ENCODE data around the gene TNNI2. TPM values are rescaled to one million over a fixed set of nuclear protein-coding genes. Genes with fewer than 3 reads are reported as not detected.
"Not testable (repeated sequence)": the region's sequence is repeated elsewhere in the genome, so short reads cannot be mapped to it uniquely, and the experiment has no call there.

Gene TNNI2
- total and polyA plus RNA-seq, 5 donors, result not detected

DNA sequence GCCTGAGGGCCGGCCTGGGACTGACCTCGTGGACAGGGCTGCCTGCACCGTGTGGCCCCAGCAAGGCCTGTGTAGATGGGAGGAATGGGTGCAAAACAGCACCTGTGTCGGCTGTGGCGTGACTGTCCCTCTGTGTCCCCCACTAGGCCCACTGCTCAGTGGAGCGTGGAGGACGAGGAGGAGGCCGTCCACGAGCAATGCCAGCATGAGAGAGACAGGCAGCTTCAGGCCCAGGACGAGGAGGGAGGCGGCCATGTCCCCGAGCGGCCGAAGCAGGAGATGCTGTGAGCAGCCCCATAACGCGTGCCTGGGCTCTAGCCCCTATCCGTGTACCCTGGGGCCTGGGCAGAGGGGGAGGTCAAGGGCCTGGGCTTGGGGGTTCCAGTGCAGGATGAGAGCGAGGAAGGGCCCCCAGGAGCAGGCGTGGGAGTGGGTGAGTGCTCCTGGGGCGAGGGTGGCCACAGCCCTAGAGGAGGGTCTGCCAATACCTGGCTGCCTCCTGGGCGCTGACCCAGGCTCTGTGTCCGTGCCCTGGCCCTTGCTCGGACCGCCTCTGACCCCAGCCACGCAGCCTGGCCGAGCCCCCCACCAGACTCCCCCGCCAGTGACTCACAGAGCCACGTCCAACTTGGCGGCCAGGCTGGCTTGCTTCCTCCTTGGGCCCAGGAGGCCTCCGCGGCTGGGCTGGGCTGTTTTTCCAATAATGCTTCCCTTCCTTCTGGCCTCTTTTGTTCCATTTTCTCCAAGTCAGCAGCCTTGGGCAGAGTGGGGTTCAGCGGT lies 41.4 kb downstream of the TNNI2 start:
- Histone ChIP-seq H3K27me3 (ENCODE audit: control insufficient read depth, insufficient read depth) (no peaks in the 10 kb centered on the region), H3K27ac (ENCODE audit: low read length) (peak overlapping the region; percentile 79), H3K4me3 (ENCODE audit: low read length) (no peak overlapping the region), H3K4me1 (ENCODE audit: control insufficient read depth, insufficient read depth, low read length) (peaks cover 7% of the 10 kb centered on the region), H3K9me3 (ENCODE audit: control insufficient read depth, low read length) (no peaks in the 10 kb centered on the region)
- intact Hi-C loops (cut with DNase I), result loop anchor here in 3 of 4 donors (5.0 kb wide), 3 partner anchors 37 to 272 kb away; partner anchors contain the start of gene TNNT3 (in 2 of the 3)
- ATAC-seq (peak; percentile 77 to 81), DNase-seq (peak; percentile 88 to 95 (median 95))
- whole genome bisulfite sequencing, result 58% methylated on average over 32 of the region's 32 CpGs

DNA sequence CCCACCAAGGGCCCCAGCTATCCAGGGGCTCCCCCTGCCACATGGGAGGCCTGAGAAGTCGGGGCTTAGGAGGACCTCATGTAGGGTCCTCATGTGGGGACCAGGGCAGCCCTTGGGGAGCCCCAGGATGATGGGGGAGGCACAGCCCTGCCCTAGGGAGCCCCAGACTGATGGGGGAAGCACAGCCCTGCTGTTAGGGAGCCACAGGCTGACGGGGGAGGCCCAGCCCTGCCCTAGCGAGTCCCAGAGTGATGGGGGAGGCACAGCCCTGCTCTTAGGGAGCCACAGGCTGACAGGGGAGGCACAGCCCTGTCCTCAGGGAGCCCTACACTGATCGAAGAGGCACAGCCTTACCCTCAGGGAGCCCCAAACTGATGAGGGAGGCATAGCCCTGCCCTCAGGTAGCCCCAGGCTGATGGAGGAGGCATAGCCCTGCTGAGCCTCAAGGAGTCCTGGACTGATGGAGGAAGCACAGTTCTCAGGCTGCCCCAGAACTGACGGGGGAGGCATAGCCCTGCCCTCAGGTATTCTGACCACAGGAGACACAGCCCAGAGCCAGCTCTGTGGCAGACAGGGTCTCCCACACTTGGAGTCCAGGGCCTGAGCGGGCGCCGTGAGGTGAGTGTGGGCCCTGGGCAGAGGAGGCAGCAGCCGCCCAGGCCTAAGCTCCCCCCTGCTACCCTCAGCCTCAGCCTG lies 42.1 kb downstream of the TNNI2 start:
- H3K27ac ChIP-seq (ENCODE audit: low read length), result peak overlapping the region; percentile 79
- H3K4me3 ChIP-seq (ENCODE audit: low read length), result no peak overlapping the region
- H3K9me3 ChIP-seq (ENCODE audit: control insufficient read depth, low read length), result no peaks in the 10 kb centered on the region
- ATAC-seq, result peak; percentile 1 to 3
- intact Hi-C loops (cut with DNase I), result loop anchor here in 3 of 4 donors (5.0 kb wide), 3 partner anchors 36 to 271 kb away; partner anchors contain the start of gene TNNT3 (in 2 of the 3)
- no peak for DNase-seq
- no peaks in the 10 kb centered on the region for H3K27me3 ChIP-seq (ENCODE audit: control insufficient read depth, insufficient read depth)
- H3K4me1 ChIP-seq (ENCODE audit: control insufficient read depth, insufficient read depth, low read length), result peaks cover 7% of the 10 kb centered on the region
- 61% methylated on average over 9 of the region's 9 CpGs for WGBS

DNA sequence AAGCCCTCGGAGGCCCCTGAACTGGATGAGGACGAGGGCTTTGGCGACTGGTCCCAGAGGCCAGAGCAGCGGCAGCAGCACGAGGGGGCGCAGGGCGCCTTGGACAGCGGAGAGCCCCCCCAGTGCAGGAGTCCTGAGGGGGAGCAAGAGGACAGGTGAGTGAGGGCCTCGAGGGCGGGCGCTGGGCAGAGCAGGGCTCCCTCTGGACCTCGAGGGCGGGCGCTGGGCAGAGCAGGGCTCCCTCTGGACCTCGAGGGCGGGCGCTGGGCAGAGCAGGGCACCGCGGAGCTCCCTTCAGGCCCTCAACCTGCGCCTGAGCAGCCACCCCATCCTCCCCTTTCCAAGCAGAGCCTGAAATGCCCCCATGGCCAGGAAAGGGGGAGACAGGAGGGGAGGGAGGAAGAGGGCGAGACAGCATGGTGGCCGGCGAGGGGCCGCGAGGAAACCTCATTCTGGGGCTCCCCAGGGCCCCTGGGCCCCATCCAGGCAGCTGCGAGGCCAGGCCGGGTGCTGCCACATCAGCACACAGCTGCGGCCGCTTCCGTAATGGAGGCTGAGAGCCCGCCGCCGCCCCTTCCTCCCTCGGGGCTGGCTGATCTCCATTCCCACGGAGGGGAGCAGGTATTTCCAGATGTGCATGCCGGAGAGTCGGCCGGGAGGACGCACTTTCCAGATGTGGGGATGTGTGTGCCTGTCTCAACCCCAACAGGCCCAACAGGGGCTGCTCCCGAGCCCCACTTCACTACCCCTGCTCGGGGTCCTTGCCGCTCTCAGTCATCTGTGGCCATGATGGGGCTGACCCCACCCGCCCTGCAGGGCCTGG lies 42.9 kb downstream of the TNNI2 start:
- WGBS, result 55% methylated on average over 43 of the region's 43 CpGs
- no peaks in the 10 kb centered on the region for H3K27me3 ChIP-seq (ENCODE audit: control insufficient read depth, insufficient read depth)
- intact Hi-C loops (cut with DNase I), result loop anchor here in 3 of 4 donors (5.0 kb wide), 3 partner anchors 36 to 271 kb away; partner anchors contain the start of gene TNNT3 (in 2 of the 3)
- H3K9me3 ChIP-seq (ENCODE audit: control insufficient read depth, low read length), result no peaks in the 10 kb centered on the region
- peaks cover 7% of the 10 kb centered on the region for H3K4me1 ChIP-seq (ENCODE audit: control insufficient read depth, insufficient read depth, low read length)
- ATAC-seq (peak; percentile 1 to 17), DNase-seq (peak; percentile 49 to 80 (median 73))
- H3K27ac ChIP-seq (ENCODE audit: low read length), result peak overlapping the region; percentile 79
- H3K4me3 ChIP-seq (ENCODE audit: low read length), result no peak overlapping the region

DNA sequence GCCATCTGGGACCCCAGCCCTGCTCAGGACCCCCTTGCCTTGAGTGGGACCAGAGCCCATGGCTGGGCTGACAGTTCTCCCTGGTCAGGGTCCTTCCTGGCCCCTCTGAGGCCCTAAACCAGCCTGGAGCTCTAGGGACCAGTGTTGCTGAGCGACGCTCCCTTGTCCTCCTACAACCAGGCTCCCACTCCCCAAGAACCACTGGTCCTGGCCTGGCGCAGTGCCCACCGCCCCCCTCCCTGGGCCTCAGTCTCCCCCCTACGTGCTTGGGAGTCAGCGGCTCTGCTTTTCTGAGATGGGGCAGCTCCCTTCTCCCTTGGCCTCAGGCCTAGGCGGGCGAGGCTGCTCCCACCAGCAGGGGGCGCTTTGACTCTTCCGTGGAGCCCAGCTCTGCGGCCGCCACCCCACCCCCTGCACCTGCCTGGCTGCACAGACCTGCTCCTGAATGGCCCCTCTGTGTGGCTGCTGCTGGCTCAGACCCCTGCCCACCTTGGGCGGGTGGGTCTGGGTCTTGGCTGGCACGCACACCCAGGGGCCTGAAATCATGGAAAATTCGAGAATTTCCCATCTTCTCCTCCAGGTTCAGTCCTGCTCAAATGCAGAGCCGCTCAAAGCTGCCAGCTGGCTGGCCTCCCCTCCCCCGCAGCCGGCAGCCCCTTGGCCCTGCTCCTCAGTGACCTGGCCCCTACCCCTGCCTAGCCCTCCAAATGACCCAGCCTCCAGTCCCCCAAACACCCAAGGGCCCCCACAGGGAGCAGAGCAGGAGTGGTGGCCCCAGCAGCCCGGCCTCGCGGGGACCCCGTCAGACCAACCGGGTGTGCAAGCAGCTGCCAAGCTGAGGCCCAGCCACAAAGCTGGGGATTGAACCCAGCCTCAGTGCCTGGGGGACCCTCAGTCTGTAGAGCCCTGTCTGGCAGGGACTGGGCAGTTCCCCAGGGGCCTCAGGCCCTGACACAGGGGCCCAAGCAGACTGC lies 43.8 kb downstream of the TNNI2 start:
- intact Hi-C loops (cut with DNase I), result loop anchor here in 3 of 4 donors (5.0 kb wide), 3 partner anchors 35 to 270 kb away; partner anchors contain the start of gene TNNT3 (in 2 of the 3)
- no peaks in the 10 kb centered on the region for H3K27me3 ChIP-seq (ENCODE audit: control insufficient read depth, insufficient read depth)
- no peaks in the 10 kb centered on the region for H3K9me3 ChIP-seq (ENCODE audit: control insufficient read depth, low read length)
- H3K4me3 ChIP-seq (ENCODE audit: low read length), result no peak overlapping the region
- 31% methylated on average over 23 of the region's 23 CpGs for WGBS
- peak overlapping the region; percentile 50 for H3K27ac ChIP-seq (ENCODE audit: low read length)
- peaks cover 6% of the 10 kb centered on the region for H3K4me1 ChIP-seq (ENCODE audit: control insufficient read depth, insufficient read depth, low read length)
- ATAC-seq (peak; percentile 75 to 82), DNase-seq (peak; percentile 85 to 95 (median 95))

DNA sequence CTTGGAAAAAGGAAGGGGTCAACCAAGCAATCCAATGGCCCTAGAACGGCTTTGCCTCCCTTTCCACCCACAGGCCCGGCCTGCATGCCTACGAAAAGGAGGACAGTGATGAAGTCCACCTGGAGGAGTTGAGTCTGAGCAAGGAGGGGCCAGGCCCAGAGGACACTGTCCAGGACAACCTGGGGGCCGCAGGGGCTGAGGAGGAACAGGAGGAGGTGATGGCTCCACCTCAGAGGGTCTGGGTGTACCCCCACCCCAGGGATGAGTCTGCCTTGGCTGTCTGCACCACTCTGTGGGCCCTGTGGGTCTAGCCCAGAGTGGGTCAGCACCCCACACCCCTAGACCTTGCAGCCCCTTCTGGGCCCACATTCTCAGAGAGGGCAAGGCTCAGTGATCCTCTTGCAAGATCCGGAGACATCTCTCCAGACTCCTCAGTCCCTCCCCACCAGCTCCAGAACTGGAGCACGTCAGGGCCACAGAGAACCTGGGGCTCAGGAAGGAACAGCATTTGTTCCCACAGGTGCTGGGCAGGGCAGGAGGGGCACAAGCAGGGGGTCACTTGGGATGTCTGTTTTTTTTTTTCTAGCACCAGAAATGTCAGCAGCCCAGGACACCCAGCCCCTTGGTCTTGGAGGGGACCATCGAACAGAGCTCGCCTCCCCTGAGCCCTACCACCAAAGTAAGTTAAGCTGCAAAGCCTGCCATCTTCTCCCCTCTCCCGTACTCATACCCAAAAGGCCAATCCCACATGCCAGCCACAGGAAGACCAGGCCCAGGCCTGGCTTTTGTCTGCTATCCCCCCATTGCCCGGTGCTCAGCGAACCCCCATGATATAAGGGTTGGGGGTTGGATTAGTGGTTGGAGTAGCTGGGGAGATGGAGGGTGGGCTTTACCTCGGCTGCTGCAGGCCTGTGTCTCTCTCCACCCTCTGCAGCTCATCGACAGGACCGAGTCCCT lies 44.8 kb downstream of the TNNI2 start:
- 88% methylated on average over 14 of the region's 14 CpGs for WGBS
- Histone ChIP-seq H3K27me3 (ENCODE audit: control insufficient read depth, insufficient read depth) (no peaks in the 10 kb centered on the region), H3K4me3 (ENCODE audit: low read length) (no peak overlapping the region), H3K9me3 (ENCODE audit: control insufficient read depth, low read length) (no peaks in the 10 kb centered on the region), H3K27ac (ENCODE audit: low read length) (no peak overlapping the region), H3K4me1 (ENCODE audit: control insufficient read depth, insufficient read depth, low read length) (peaks cover 5% of the 10 kb centered on the region)
- ATAC-seq (no peak), DNase-seq (peak in 1 of 3 donors; percentile 41)
- intact Hi-C loops (cut with DNase I), result loop anchor here in 3 of 4 donors (5.0 kb wide), 3 partner anchors 34 to 269 kb away; partner anchors contain the start of gene TNNT3 (in 2 of the 3)

DNA sequence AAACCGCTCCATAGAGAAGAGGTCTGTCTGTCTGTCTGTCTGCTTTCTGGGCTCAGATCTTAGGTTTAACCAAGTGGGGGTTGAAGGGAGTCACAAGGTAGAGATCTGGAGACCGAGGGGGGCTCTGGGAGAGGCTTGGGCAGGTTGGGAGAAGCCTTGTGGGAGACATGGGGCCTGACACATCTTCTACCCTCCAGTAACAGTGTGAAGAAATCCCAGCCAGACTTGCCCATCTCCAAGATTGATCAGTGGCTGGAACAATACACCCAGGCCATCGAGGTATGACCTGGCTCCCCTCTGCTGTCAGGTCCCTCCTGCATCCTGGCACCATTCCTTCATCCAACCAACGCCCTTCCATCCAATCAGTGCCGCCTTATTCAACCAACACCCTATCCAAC lies 45.5 kb downstream of the TNNI2 start:
- DNase-seq (peak in 1 of 3 donors; percentile 8), ATAC-seq (no peak)
- Histone ChIP-seq H3K27me3 (ENCODE audit: control insufficient read depth, insufficient read depth) (no peaks in the 10 kb centered on the region), H3K27ac (ENCODE audit: low read length) (no peak overlapping the region), H3K9me3 (ENCODE audit: control insufficient read depth, low read length) (no peaks in the 10 kb centered on the region), H3K4me1 (ENCODE audit: control insufficient read depth, insufficient read depth, low read length) (peaks cover 5% of the 10 kb centered on the region), H3K4me3 (ENCODE audit: low read length) (no peak overlapping the region)
- intact Hi-C loops (cut with DNase I), result loop anchor here in 3 of 4 donors (5.0 kb wide), 3 partner anchors 33 to 268 kb away; partner anchors contain the start of gene TNNT3 (in 2 of the 3)
- WGBS, result 96% methylated on average over 5 of the region's 5 CpGs

DNA sequence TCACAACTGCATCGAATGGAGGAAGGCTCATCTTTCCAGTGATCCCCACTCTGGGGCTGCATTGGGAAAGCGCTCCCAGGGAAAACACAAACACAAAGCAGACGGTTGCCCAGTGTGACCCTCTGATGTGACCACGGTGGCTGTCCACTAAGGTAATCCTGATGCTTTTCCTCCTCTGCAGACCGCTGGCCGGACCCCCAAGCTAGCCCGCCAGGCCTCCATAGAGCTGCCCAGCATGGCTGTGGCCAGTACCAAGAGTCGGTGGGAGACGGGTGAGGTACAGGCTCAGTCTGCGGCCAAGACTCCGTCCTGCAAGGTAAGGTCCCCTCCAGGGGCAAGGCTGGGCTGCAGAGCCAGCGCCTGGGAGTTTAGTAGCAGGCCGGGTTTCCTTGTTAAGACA lies 47.8 kb downstream of the TNNI2 start:
- ATAC-seq; H3K4me1 ChIP-seq (ENCODE audit: control insufficient read depth, insufficient read depth, low read length); H3K27me3 ChIP-seq (ENCODE audit: control insufficient read depth, insufficient read depth); H3K4me3 ChIP-seq (ENCODE audit: low read length); H3K27ac ChIP-seq (ENCODE audit: low read length); H3K9me3 ChIP-seq (ENCODE audit: control insufficient read depth, low read length): not testable (repeated sequence)
- intact Hi-C loops (cut with DNase I), result loop anchor here in 1 of 4 donors (5.0 kb wide), 1 partner anchor 44 kb away; no protein-coding TSS in a partner anchor
- 93% methylated on average over 13 of the region's 13 CpGs for WGBS
- DNase-seq, result peak in 1 of 3 donors; percentile 33

DNA sequence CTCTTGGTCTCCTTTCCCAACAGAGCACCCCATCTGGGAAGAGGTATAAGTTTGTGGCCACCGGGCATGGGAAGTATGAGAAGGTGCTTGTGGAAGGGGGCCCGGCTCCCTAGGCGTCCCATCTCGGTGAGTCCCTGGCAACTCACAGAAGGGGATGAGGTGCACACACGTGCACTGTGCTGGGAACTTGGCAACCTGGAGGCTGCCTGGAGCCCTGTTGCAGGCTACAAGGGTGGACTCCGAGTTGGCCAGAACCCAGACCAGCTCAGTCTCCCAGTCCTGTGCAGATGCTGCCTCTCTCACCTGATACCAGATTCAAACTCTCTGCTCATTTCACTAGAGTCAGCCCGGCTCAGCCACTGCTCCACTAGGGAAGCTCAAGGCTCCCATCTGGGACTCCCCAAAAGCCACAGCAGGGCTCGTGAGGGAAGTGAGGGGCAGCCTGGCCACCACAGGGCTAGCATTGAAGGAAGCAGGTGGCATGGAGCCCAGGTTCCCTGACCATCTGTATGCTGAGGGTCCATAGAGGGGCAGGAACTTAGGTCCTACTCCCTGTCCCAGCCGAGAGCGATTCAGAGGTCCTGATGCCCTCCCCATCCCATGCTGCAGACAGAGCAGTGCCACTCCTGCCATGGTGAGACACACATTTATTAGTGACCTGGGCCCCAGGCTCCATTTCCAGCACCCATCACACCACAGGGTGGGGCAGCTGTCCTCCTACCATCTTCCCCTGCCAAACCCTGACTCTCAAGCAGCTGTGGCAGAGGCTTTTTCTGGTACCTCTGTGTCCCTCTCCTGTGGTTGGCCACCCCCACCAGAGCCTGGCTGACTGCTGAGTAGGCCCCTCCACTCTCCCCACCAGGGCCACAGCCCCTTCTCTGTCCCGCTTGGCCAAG lies 48.9 kb downstream of the TNNI2 start:
- H3K27ac ChIP-seq (ENCODE audit: low read length), result no peak overlapping the region
- WGBS, result 87% methylated on average over 11 of the region's 11 CpGs
- no peaks in the 10 kb centered on the region for H3K4me1 ChIP-seq (ENCODE audit: control insufficient read depth, insufficient read depth, low read length)
- H3K4me3 ChIP-seq (ENCODE audit: low read length), result no peak overlapping the region
- intact Hi-C loops (cut with DNase I), result loop anchor here in 1 of 4 donors (5.0 kb wide), 1 partner anchor 45 kb away; no protein-coding TSS in a partner anchor
- no peaks in the 10 kb centered on the region for H3K9me3 ChIP-seq (ENCODE audit: control insufficient read depth, low read length)
- ATAC-seq (no peak), DNase-seq (peak in 1 of 3 donors; percentile 40)
- H3K27me3 ChIP-seq (ENCODE audit: control insufficient read depth, insufficient read depth), result no peaks in the 10 kb centered on the region
